Smooth muscle cell (in vitro differentiated cells): Measurements from ENCODE around the gene KCNMA1. TPM values are rescaled to one million over a fixed set of nuclear protein-coding genes. Genes with fewer than 3 reads are reported as not detected.

Experiments used
- DNase-seq: peaks from one replicate; lab custom pipeline; 2025; ENCODE audit not compliant: unreplicated experiment; lab: John Stamatoyannopoulos, UW
- H2AFZ ChIP-seq: fragments of 200-600 bp; sonication (generic); 2 replicates; pipeline ENCODE4 v1.6.0; 2016; ENCODE audit warnings: antibody characterized with exemption, low read depth, mild to moderate bottlenecking
- H3F3A ChIP-seq: fragments of 200-600 bp; sonication (generic); 2 replicates; pipeline ENCODE4 v1.6.0; 2017; ENCODE audit warnings: antibody characterized with exemption, low read depth
- H3K27ac ChIP-seq: fragments of 200-600 bp; sonication (generic); 2 replicates; pipeline ENCODE4 v1.5.1; 2016; ENCODE audit warnings: low read depth, mild to moderate bottlenecking
- H3K27me3 ChIP-seq: fragments of 200-600 bp; sonication (generic); 2 replicates; pipeline ENCODE4 v1.6.1; 2016; ENCODE audit warnings: low read depth, mild to moderate bottlenecking
- H3K36me3 ChIP-seq: fragments of 200-600 bp; sonication (generic); 2 replicates; pipeline ENCODE4 v1.5.1; 2016; ENCODE audit warnings: low read depth
- H3K4me1 ChIP-seq: fragments of 200-600 bp; sonication (generic); 2 replicates; pipeline ENCODE4 v1.5.1; 2016; ENCODE audit warnings: low read depth
- H3K4me2 ChIP-seq: fragments of 200-600 bp; sonication (generic); 2 replicates; pipeline ENCODE4 v1.6.0; 2016; ENCODE audit warnings: mild to moderate bottlenecking
- H3K4me3 ChIP-seq: fragments of 200-600 bp; sonication (generic); 2 replicates; pipeline ENCODE4 v1.5.1; 2016; ENCODE audit warnings: mild to moderate bottlenecking
- H3K79me2 ChIP-seq: fragments of 200-600 bp; sonication (generic); 2 replicates; pipeline ENCODE4 v1.6.0; 2016; ENCODE audit warnings: low read depth, mild to moderate bottlenecking
- H3K9ac ChIP-seq: fragments of 200-600 bp; sonication (generic); 2 replicates; pipeline ENCODE4 v1.6.0; 2016; ENCODE audit warnings: low read depth
- H3K9me3 ChIP-seq: fragments of 200-600 bp; sonication (generic); replicated peaks from 2 replicates; pipeline ENCODE4 v1.5.1; 2016; ENCODE audit warnings: low read depth
- H4K20me1 ChIP-seq: fragments of 200-600 bp; sonication (generic); 2 replicates; pipeline ENCODE4 v1.6.0; 2016; ENCODE audit warnings: low read depth
- CTCF ChIP-seq: fragments of 200-600 bp; sonication (generic); IDR thresholded peaks from 2 replicates; pipeline ENCODE4 v1.5.1; 2017; ENCODE audit warnings: borderline replicate concordance, mild to moderate bottlenecking, antibody characterized with exemption; ENCODE audit not compliant: insufficient read depth, poor library complexity, severe bottlenecking
- WGBS: methylation state at CpG from one replicate; pipeline ENCODE4 v1.1.7; 2016; ENCODE audit warnings: low lambda C conversion rate; 5-methylcytosine and 5-hydroxymethylcytosine counted together
- polyA plus RNA-seq: library from polyadenylated mRNA; unstranded; fragments of >200 nt; fragmentation: Nextera tagmentation; extraction: Ambion mirVana; gene quantifications from 2 replicates; pipeline ENCODE4 v1.2.1, GENCODE V29; 2016
- total RNA-seq: library from RNA; depleted of rRNA; stranded (reverse); fragments of >200 nt; gene quantifications from 2 replicates; pipeline ENCODE4 v1.2.3, GENCODE V29; 2014

KCNMA1 gene
- total and polyA plus RNA-seq, 2 experiments from 2014 or later: 9.1 to 23.4 TPM

GRCh38 chr10:77625379-77625778 is 12.2 kb downstream of the KCNMA1 start:
- H2AFZ ChIP-seq: no peak overlapping the region

GRCh38 chr10:77622889-77623291 is 14.7 kb downstream of the KCNMA1 start:
- H3K79me2 ChIP-seq: no peaks in the 10 kb centered on the region
- H3K4me2 ChIP-seq: no peak overlapping the region
- H3K4me3 ChIP-seq: no peak overlapping the region

More at GRCh38 chr10:77625379-77625778, 12.2 kb downstream of the KCNMA1 start:
- H3F3A ChIP-seq: no peaks in the 10 kb centered on the region
- TF ChIP-seq CTCF: no peak
- WGBS: 92% methylated on average over 3 of the region's 3 CpGs
- no peaks in the 10 kb centered on the region for H3K9me3 ChIP-seq
- no peak overlapping the region for H3K27ac ChIP-seq
- no peak for DNase-seq
- H3K27me3 ChIP-seq: no peaks in the 10 kb centered on the region
- H4K20me1 ChIP-seq: no peaks in the 10 kb centered on the region
- H3K4me1 ChIP-seq: no peaks in the 10 kb centered on the region
- no peak overlapping the region for H3K4me3 ChIP-seq
- H3K9ac ChIP-seq: no peak overlapping the region
- no peaks in the 10 kb centered on the region for H3K36me3 ChIP-seq
- no peaks in the 10 kb centered on the region for H3K79me2 ChIP-seq
- no peak overlapping the region for H3K4me2 ChIP-seq

GRCh38 chr10:77620731-77621130 is 16.9 kb downstream of the KCNMA1 start:
- no peak overlapping the region for H2AFZ ChIP-seq
- WGBS: 84% methylated on average over 6 of the region's 6 CpGs
- TF ChIP-seq CTCF: no peak

More at GRCh38 chr10:77622889-77623291, 14.7 kb downstream of the KCNMA1 start:
- 61% methylated on average over 4 of the region's 4 CpGs for WGBS
- Histone ChIP-seq H3K36me3 (no peaks in the 10 kb centered on the region), H3K9ac (no peak overlapping the region), H3F3A (no peaks in the 10 kb centered on the region), H3K27me3 (no peaks in the 10 kb centered on the region), H3K4me1 (no peaks in the 10 kb centered on the region), H4K20me1 (no peaks in the 10 kb centered on the region), H2AFZ (no peak overlapping the region), H3K9me3 (no peaks in the 10 kb centered on the region), H3K27ac (no peak overlapping the region)
- DNase-seq: no peak
- TF ChIP-seq CTCF: no peak

GRCh38 chr10:77619964-77620703 is 17.5 kb downstream of the KCNMA1 start:
- H3K4me1 ChIP-seq: no peaks in the 10 kb centered on the region
- no peaks in the 10 kb centered on the region for H3K36me3 ChIP-seq
- no peaks in the 10 kb centered on the region for H4K20me1 ChIP-seq
- no peak overlapping the region for H3K4me3 ChIP-seq
- H3K4me2 ChIP-seq: no peak overlapping the region
- H3K9ac ChIP-seq: no peak overlapping the region
- TF ChIP-seq CTCF: no peak
- H3K27ac ChIP-seq: no peak overlapping the region
- 98% methylated on average over 13 of the region's 13 CpGs for WGBS
- H3K27me3 ChIP-seq: no peaks in the 10 kb centered on the region
- H3K79me2 ChIP-seq: no peaks in the 10 kb centered on the region
- H2AFZ ChIP-seq: no peak overlapping the region
- no peak for DNase-seq
- H3K9me3 ChIP-seq: no peaks in the 10 kb centered on the region
- no peaks in the 10 kb centered on the region for H3F3A ChIP-seq

More at GRCh38 chr10:77620731-77621130, 16.9 kb downstream of the KCNMA1 start:
- no peaks in the 10 kb centered on the region for H3K79me2 ChIP-seq
- H3K4me2 ChIP-seq: no peak overlapping the region
- H3K9ac ChIP-seq: no peak overlapping the region
- DNase-seq: no peak
- no peaks in the 10 kb centered on the region for H3K4me1 ChIP-seq
- no peaks in the 10 kb centered on the region for H3K27me3 ChIP-seq
- H3K9me3 ChIP-seq: no peaks in the 10 kb centered on the region
- no peak overlapping the region for H3K4me3 ChIP-seq
- H3K36me3 ChIP-seq: no peaks in the 10 kb centered on the region
- H3K27ac ChIP-seq: no peak overlapping the region
- no peaks in the 10 kb centered on the region for H4K20me1 ChIP-seq
- no peaks in the 10 kb centered on the region for H3F3A ChIP-seq
